HepG2 (cell line): ENCODE measurements around the gene SMDT1.
A peak's percentile ranks its signal among the peaks of the same experiment; 100 is the strongest.
"Not testable (repeated sequence)": the region's sequence is repeated elsewhere in the genome, so short reads cannot be mapped to it uniquely, and the experiment has no call there.

Experiments
- ARNT ChIP-seq: fragments of 450-650 bp; IDR thresholded peaks from 2 replicates; pipeline ENCODE4 v1.6.1; 2017
- ATF1 ChIP-seq: IDR thresholded peaks from 2 replicates; pipeline ENCODE4 v1.6.1; 2016; ENCODE audit warnings: mild to moderate bottlenecking, control low read depth
- CBX2 ChIP-seq, 2 experiments: fragments of 200-600 bp in 1 of 2; sonication (generic); formaldehyde crosslinking in 1 of 2; IDR thresholded peaks; 2 replicates each; pipeline versions ENCODE4 v1.7.0 to v1.8.1; 2018 to 2022; ENCODE audit warnings: low read depth in 2 of 2, low read length in 1 of 2, mild to moderate bottlenecking in 1 of 2, missing genetic modification reagents in 1 of 2
- DR1 ChIP-seq: sonication (generic); formaldehyde crosslinking; IDR thresholded peaks from 2 replicates; pipeline ENCODE4 v1.8.0; 2021; ENCODE audit warnings: mild to moderate bottlenecking, missing genetic modification reagents, inconsistent platforms
- SNRNP70 ChIP-seq: fragments of 200-400 bp; formaldehyde crosslinking; IDR thresholded peaks from 2 replicates; pipeline ENCODE4 v1.6.1; 2017; ENCODE audit warnings: mild to moderate bottlenecking, low read depth, low read length, moderate library complexity
- SP1 ChIP-seq, 2 experiments: fragments of 450-650 bp in 1 of 2; sonication (generic) in 1 of 2; formaldehyde crosslinking in 1 of 2; IDR thresholded peaks; 2 replicates each; pipeline versions ENCODE4 v1.4.0 to v1.6.1; 2016 to 2020; ENCODE audit warnings: missing genetic modification reagents in 1 of 2
- TF ChIP-seq, protein P1 (sequence below): sonication (generic); formaldehyde crosslinking; IDR thresholded peaks from 2 replicates; pipeline ENCODE4 v1.5.0; 2020; ENCODE audit warnings: mild to moderate bottlenecking, missing genetic modification reagents, moderate library complexity
- TF ChIP-seq, protein P2 (sequence below): sonication (generic); formaldehyde crosslinking; IDR thresholded peaks from 2 replicates; pipeline ENCODE4 v1.4.0; 2020; ENCODE audit warnings: mild to moderate bottlenecking, missing genetic modification reagents
- TF ChIP-seq, protein P3 (sequence below): sonication (generic); formaldehyde crosslinking; IDR thresholded peaks from 2 replicates; pipeline ENCODE4 v1.8.0; 2022; ENCODE audit warnings: mild to moderate bottlenecking, missing genetic modification reagents; ENCODE audit not compliant: insufficient replicate concordance

GRCh38 chr22:42112793-42113192 lies 33.3 kb downstream of the SMDT1 start:
- not testable (repeated sequence) for TF ChIP-seq CBX2 (IDR thresholded peaks at IDR 0.05; ENCODE audit: low read depth, low read length); CBX2 (CRISPR knock-in tag; IDR thresholded peaks at IDR 0.05; ENCODE audit: low read depth); ATF1 (CRISPR knock-in tag); SNRNP70; ARNT; SP1 (IDR thresholded peaks at IDR 0.05); SP1 (CRISPR knock-in tag; IDR thresholded peaks at IDR 0.05); DR1 (CRISPR knock-in tag)
- TF ChIP-seq, protein P1, sequence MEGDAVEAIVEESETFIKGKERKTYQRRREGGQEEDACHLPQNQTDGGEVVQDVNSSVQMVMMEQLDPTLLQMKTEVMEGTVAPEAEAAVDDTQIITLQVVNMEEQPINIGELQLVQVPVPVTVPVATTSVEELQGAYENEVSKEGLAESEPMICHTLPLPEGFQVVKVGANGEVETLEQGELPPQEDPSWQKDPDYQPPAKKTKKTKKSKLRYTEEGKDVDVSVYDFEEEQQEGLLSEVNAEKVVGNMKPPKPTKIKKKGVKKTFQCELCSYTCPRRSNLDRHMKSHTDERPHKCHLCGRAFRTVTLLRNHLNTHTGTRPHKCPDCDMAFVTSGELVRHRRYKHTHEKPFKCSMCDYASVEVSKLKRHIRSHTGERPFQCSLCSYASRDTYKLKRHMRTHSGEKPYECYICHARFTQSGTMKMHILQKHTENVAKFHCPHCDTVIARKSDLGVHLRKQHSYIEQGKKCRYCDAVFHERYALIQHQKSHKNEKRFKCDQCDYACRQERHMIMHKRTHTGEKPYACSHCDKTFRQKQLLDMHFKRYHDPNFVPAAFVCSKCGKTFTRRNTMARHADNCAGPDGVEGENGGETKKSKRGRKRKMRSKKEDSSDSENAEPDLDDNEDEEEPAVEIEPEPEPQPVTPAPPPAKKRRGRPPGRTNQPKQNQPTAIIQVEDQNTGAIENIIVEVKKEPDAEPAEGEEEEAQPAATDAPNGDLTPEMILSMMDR (CRISPR knock-in tag): peak; percentile 66
- TF ChIP-seq, protein P2, sequence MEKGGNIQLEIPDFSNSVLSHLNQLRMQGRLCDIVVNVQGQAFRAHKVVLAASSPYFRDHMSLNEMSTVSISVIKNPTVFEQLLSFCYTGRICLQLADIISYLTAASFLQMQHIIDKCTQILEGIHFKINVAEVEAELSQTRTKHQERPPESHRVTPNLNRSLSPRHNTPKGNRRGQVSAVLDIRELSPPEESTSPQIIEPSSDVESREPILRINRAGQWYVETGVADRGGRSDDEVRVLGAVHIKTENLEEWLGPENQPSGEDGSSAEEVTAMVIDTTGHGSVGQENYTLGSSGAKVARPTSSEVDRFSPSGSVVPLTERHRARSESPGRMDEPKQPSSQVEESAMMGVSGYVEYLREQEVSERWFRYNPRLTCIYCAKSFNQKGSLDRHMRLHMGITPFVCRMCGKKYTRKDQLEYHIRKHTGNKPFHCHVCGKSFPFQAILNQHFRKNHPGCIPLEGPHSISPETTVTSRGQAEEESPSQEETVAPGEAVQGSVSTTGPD (CRISPR knock-in tag): not testable (repeated sequence)
- TF ChIP-seq, protein P3, sequence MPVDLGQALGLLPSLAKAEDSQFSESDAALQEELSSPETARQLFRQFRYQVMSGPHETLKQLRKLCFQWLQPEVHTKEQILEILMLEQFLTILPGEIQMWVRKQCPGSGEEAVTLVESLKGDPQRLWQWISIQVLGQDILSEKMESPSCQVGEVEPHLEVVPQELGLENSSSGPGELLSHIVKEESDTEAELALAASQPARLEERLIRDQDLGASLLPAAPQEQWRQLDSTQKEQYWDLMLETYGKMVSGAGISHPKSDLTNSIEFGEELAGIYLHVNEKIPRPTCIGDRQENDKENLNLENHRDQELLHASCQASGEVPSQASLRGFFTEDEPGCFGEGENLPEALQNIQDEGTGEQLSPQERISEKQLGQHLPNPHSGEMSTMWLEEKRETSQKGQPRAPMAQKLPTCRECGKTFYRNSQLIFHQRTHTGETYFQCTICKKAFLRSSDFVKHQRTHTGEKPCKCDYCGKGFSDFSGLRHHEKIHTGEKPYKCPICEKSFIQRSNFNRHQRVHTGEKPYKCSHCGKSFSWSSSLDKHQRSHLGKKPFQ (CRISPR knock-in tag): not testable (repeated sequence)
